ENCODE data around the gene FBXL2. TPM values are rescaled to one million over a fixed set of nuclear protein-coding genes. Genes with fewer than 3 reads are reported as not detected.

Gene FBXL2
- total RNA-seq, 1 experiment from 2014 or later, result 15.8 TPM

DNA sequence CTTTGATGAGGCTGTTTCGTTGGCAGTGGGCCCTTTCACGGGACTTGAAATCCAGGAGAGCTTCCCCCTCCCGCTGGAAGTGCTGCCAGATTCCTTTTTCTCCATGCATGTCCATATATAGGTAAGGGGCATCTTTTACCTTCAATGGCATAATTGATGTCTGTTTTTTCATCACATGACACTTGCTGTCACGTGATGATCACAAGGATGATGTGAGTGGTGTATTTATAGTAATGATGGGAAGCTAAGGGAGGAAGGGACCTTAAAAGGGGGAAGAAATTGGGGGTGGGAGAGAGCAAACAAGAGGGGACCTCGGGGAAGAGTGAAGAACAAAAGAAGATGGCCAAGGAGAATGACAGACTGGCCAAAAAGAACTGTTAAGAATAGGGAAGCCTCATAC lies 47.3 kb upstream of the FBXL2 start:
- Histone ChIP-seq H2AFZ (no peak overlapping the region), H3K79me2 (ENCODE audit: low read depth) (no peaks in the 10 kb centered on the region), H3K9me3 (ENCODE audit: insufficient read depth, low read depth) (no peaks in the 10 kb centered on the region), H3K4me2 (no peak overlapping the region), H3K4me3 (no peak overlapping the region), H4K20me1 (ENCODE audit: insufficient read depth) (no peaks in the 10 kb centered on the region), H3K9me2 (ENCODE audit: insufficient read depth) (no peaks in the 10 kb centered on the region), H3F3A (ENCODE audit: insufficient read depth, low read depth) (no peaks in the 10 kb centered on the region), H3K27me3 (ENCODE audit: insufficient read depth, low read depth) (no peaks in the 10 kb centered on the region), H3K27ac (no peak overlapping the region), H3K4me1 (replicated peaks; ENCODE audit: insufficient read depth) (no peaks in the 10 kb centered on the region), H3K36me3 (ENCODE audit: low read depth) (no peaks in the 10 kb centered on the region)
- ChIA-PET CTCF (no interaction called here), POLR2A (ENCODE audit: unreplicated experiment) (no interaction called here)
- no TSS peak for BruUV-seq (replicated peaks)
- intact Hi-C loops (cut with micrococcal nuclease; ENCODE audit: unreplicated experiment), result no loop called here
- DNase-seq, result no peak
- no peak for TF ChIP-seq EZH2 (IDR thresholded peaks at IDR 0.05; ENCODE audit: low read depth)

DNA sequence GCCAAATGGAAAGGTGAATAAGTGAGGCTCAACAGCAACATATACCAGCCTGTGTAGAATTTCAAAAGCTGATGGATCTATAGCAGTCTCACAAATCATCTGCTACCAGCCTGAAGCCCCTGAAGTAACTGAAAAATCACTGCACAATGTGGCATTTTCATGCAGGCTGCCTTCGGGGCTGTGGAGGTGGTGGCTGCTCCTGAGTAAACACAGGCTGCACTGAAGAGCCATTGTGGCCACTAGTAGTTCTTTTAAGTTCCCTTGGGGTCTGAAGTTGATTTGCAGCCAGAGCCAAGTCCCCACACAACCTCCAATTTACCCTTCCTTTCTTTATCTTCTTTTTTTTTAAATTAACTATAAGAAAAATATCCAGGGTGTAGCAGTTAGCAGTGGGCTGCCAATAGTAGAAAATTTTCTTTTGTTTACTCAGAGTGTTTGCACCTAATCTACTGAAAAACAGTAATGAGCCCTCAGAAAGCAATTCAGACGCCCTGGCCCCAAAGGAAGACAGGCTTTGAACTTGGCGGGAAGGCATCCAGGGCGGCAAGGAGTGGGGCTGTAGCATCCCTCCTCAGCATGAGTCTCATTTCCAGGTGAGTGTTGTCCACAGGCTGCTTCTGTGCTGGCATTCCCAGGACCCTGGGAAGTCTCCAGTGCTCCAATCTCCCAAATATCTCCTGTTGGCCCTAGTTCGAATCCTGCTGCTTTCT lies 45.3 kb upstream of the FBXL2 start:
- H3K27me3 ChIP-seq (ENCODE audit: insufficient read depth, low read depth), result no peaks in the 10 kb centered on the region
- no peak overlapping the region for H3K27ac ChIP-seq
- H3K4me2 ChIP-seq, result no peak overlapping the region

DNA sequence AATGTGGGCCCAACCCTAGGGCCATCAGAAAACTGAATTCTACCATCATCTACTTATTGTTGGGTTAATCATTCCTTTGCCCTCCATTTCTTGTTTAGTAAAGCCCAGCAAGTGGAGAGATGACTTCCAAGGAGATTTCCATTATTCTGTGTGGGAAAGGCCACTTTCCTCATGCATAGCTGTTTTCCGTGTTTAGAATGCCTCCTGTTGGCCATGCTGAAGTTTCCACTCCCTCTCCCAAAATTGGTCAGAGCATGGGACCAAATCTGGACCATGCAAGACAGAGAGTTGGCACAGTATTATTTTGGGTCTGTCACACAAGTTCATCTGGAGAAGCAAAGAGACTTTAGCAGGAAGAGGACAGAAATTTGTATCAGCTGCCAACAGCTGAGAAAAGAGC lies 43.4 kb upstream of the FBXL2 start:
- Histone ChIP-seq H3K4me1 (replicated peaks; ENCODE audit: insufficient read depth) (no peaks in the 10 kb centered on the region), H3K79me2 (ENCODE audit: low read depth) (no peaks in the 10 kb centered on the region), H4K20me1 (ENCODE audit: insufficient read depth) (no peaks in the 10 kb centered on the region), H3K27me3 (ENCODE audit: insufficient read depth, low read depth) (no peaks in the 10 kb centered on the region), H3F3A (ENCODE audit: insufficient read depth, low read depth) (no peaks in the 10 kb centered on the region), H3K27ac (no peak overlapping the region), H3K9me3 (ENCODE audit: insufficient read depth, low read depth) (no peaks in the 10 kb centered on the region), H3K4me2 (no peak overlapping the region), H3K4me3 (no peak overlapping the region), H3K36me3 (ENCODE audit: low read depth) (no peaks in the 10 kb centered on the region), H3K9me2 (ENCODE audit: insufficient read depth) (no peaks in the 10 kb centered on the region), H2AFZ (no peak overlapping the region)
- no peak for DNase-seq
- BruUV-seq (replicated peaks), result no TSS peak
- no peak for TF ChIP-seq EZH2 (IDR thresholded peaks at IDR 0.05; ENCODE audit: low read depth)
- TF ChIP-seq, protein P1, sequence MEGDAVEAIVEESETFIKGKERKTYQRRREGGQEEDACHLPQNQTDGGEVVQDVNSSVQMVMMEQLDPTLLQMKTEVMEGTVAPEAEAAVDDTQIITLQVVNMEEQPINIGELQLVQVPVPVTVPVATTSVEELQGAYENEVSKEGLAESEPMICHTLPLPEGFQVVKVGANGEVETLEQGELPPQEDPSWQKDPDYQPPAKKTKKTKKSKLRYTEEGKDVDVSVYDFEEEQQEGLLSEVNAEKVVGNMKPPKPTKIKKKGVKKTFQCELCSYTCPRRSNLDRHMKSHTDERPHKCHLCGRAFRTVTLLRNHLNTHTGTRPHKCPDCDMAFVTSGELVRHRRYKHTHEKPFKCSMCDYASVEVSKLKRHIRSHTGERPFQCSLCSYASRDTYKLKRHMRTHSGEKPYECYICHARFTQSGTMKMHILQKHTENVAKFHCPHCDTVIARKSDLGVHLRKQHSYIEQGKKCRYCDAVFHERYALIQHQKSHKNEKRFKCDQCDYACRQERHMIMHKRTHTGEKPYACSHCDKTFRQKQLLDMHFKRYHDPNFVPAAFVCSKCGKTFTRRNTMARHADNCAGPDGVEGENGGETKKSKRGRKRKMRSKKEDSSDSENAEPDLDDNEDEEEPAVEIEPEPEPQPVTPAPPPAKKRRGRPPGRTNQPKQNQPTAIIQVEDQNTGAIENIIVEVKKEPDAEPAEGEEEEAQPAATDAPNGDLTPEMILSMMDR (conservative IDR thresholded peaks at IDR 0.05), result no peak
- ChIA-PET CTCF (no interaction called here), POLR2A (ENCODE audit: unreplicated experiment) (no interaction called here)
- intact Hi-C loops (cut with micrococcal nuclease; ENCODE audit: unreplicated experiment), result no loop called here

More for the DNA sequence above, 45.3 kb upstream of the FBXL2 start:
- ChIA-PET CTCF (no interaction called here), POLR2A (ENCODE audit: unreplicated experiment) (no interaction called here)
- H3K4me1 ChIP-seq (replicated peaks; ENCODE audit: insufficient read depth), result no peaks in the 10 kb centered on the region
- no peaks in the 10 kb centered on the region for H3K36me3 ChIP-seq (ENCODE audit: low read depth)
- no TSS peak for BruUV-seq (replicated peaks)
- H3K79me2 ChIP-seq (ENCODE audit: low read depth), result no peaks in the 10 kb centered on the region
- intact Hi-C loops (cut with micrococcal nuclease; ENCODE audit: unreplicated experiment), result no loop called here
- H3K4me3 ChIP-seq, result no peak overlapping the region
- no peaks in the 10 kb centered on the region for H3K9me3 ChIP-seq (ENCODE audit: insufficient read depth, low read depth)
- no peak for DNase-seq
- H3F3A ChIP-seq (ENCODE audit: insufficient read depth, low read depth), result no peaks in the 10 kb centered on the region
- H3K9me2 ChIP-seq (ENCODE audit: insufficient read depth), result no peaks in the 10 kb centered on the region
- TF ChIP-seq, protein P1 (conservative IDR thresholded peaks at IDR 0.05), result no peak
- H4K20me1 ChIP-seq (ENCODE audit: insufficient read depth), result no peaks in the 10 kb centered on the region
- H2AFZ ChIP-seq, result no peak overlapping the region

DNA sequence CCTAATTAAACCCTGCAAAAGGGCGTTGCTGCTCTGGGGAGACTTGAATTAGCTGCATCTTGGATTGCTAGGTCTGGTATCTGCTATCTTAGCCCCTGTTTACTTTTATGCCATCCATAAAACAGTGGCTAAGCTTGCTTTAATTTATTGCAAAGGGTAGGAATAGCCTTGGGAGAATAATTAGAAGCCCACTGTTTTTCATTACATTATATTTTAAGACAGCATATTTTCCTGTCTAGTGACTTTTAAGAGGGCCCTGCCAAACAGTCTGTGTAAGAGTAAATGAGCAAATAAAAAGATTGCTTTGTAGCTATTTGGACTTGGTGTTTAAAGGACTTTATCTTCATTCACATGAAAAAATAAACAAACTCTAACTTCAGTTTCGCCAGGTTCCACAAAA lies 41.2 kb upstream of the FBXL2 start:
- POLR2A ChIA-PET (ENCODE audit: unreplicated experiment), result no interaction called here
- CTCF ChIA-PET, result no interaction called here
- intact Hi-C loops (cut with micrococcal nuclease; ENCODE audit: unreplicated experiment), result no loop called here

More for the DNA sequence above, 41.2 kb upstream of the FBXL2 start:
- H3K4me3 ChIP-seq, result no peak overlapping the region
- no peaks in the 10 kb centered on the region for H4K20me1 ChIP-seq (ENCODE audit: insufficient read depth)
- no TSS peak for BruUV-seq (replicated peaks)
- H2AFZ ChIP-seq, result no peak overlapping the region
- H3K27me3 ChIP-seq (ENCODE audit: insufficient read depth, low read depth), result no peaks in the 10 kb centered on the region
- no peak for TF ChIP-seq EZH2 (IDR thresholded peaks at IDR 0.05; ENCODE audit: low read depth)
- TF ChIP-seq, protein P1 (conservative IDR thresholded peaks at IDR 0.05), result no peak
- H3K4me2 ChIP-seq, result no peak overlapping the region
- no peak overlapping the region for H3K27ac ChIP-seq
- no peak for DNase-seq
- H3F3A ChIP-seq (ENCODE audit: insufficient read depth, low read depth), result no peaks in the 10 kb centered on the region
- H3K79me2 ChIP-seq (ENCODE audit: low read depth), result no peaks in the 10 kb centered on the region
- H3K4me1 ChIP-seq (replicated peaks; ENCODE audit: insufficient read depth), result no peaks in the 10 kb centered on the region
- H3K9me3 ChIP-seq (ENCODE audit: insufficient read depth, low read depth), result no peaks in the 10 kb centered on the region
- H3K36me3 ChIP-seq (ENCODE audit: low read depth), result no peaks in the 10 kb centered on the region
- H3K9me2 ChIP-seq (ENCODE audit: insufficient read depth), result no peaks in the 10 kb centered on the region

All from PC-9 (cell line).